Osteoblast (primary cell): ENCODE measurements around the gene SPIN2A. TPM values are rescaled to one million over a fixed set of nuclear protein-coding genes. Genes with fewer than 3 reads are reported as not detected.
"Not testable (repeated sequence)": the region's sequence is repeated elsewhere in the genome, so short reads cannot be mapped to it uniquely, and the experiment has no call there.

ENCODE experiments used
- DNase-seq: peaks from one replicate; pipeline ENCODE4 v3.0.0; 2011; ENCODE audit warnings: low spot score, mixed read lengths; ENCODE audit not compliant: insufficient read length; ENCODE audit errors: missing footprints
- H2AFZ ChIP-seq: 2 replicates; pipeline ENCODE4 v1.6.0; 2011; ENCODE audit warnings: mild to moderate bottlenecking, low read length
- H3K27ac ChIP-seq: 2 replicates; pipeline ENCODE4 v1.5.1; 2011; ENCODE audit warnings: mild to moderate bottlenecking, low read depth, low read length, moderate library complexity
- H3K27me3 ChIP-seq: 2 replicates; pipeline ENCODE4 v1.6.0; 2012; ENCODE audit warnings: mild to moderate bottlenecking, control low read depth, inconsistent platforms, low read length, moderate library complexity; ENCODE audit not compliant: insufficient read depth
- H3K36me3 ChIP-seq: 2 replicates; pipeline ENCODE4 v1.5.1; 2011; ENCODE audit warnings: mild to moderate bottlenecking, low read length, control low read depth, moderate library complexity; ENCODE audit not compliant: insufficient read depth
- H3K4me1 ChIP-seq: 2 replicates; pipeline ENCODE4 v1.5.1; 2011; ENCODE audit warnings: mild to moderate bottlenecking, low read length, control low read depth, moderate library complexity; ENCODE audit not compliant: insufficient read depth
- H3K4me2 ChIP-seq: 2 replicates; pipeline ENCODE4 v1.6.0; 2011; ENCODE audit warnings: mild to moderate bottlenecking, low read length; ENCODE audit not compliant: insufficient read depth
- H3K4me3 ChIP-seq: fragments of 200-600 bp; sonication (generic); 3 replicates; pipeline ENCODE4 v1.5.1; 2012; ENCODE audit warnings: mild to moderate bottlenecking, low read length, inconsistent platforms; ENCODE audit not compliant: insufficient read depth
- H3K79me2 ChIP-seq: 2 replicates; pipeline ENCODE4 v1.6.0; 2012; ENCODE audit warnings: mild to moderate bottlenecking, low read length, control low read depth, inconsistent platforms; ENCODE audit not compliant: insufficient read depth
- H3K9me3 ChIP-seq: 2 replicates; pipeline ENCODE4 v1.5.1; 2011; ENCODE audit warnings: low read depth, low read length, control low read depth
- H4K20me1 ChIP-seq: 2 replicates; pipeline ENCODE4 v1.6.0; 2012; ENCODE audit warnings: mild to moderate bottlenecking, low read length, control low read depth; ENCODE audit not compliant: insufficient read depth
- CTCF ChIP-seq: IDR thresholded peaks from 2 replicates; pipeline ENCODE4 v1.5.1; 2011; ENCODE audit warnings: mild to moderate bottlenecking, low read depth, low read length, moderate library complexity; ENCODE audit errors: extremely low read depth
- total RNA-seq: library from RNA; depleted of rRNA; stranded (reverse); fragments of >200 nt; gene quantifications from 2 replicates; pipeline ENCODE4 v1.2.3, GENCODE V29; 2012

SPIN2A gene
- total RNA-seq, 1 donor = 1.4 TPM

DNA sequence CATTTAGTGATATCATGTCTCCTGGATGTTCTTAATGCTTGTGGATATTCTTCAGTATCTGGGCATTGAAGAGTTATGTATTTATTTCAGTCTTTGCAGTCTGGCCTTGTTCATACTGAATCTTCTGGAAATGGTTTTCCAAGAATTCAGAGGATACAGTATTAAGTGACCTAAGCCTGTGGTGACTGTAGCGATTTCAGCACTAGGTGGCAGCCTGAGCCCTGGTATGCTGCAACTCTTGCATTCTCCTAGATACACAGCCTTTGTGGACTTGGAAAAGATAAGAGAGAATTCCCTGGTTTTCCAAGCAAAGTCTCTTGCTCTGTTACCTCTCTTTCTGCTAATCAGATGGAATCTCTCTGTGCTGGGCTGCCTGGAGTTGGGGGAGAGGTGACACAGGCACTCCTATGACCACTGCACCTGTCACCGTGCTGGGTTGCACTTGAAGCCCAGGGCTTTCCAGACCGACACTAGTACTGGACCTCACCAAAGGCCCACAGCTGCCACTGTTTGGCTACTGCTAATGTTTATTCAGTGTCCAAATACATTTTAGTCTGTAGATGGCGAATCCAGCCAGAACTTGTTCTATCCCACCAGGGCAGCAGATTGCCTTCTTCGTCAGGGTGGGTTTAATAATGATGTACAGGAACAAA, 19.3 kb upstream of the SPIN2A start:
- no peak overlapping the region for H2AFZ ChIP-seq
- no peaks in the 10 kb centered on the region for H4K20me1 ChIP-seq
- no peaks in the 10 kb centered on the region for H3K4me1 ChIP-seq
- H3K27ac ChIP-seq = no peak overlapping the region
- H3K79me2 ChIP-seq = no peaks in the 10 kb centered on the region
- no peaks in the 10 kb centered on the region for H3K27me3 ChIP-seq
- H3K36me3 ChIP-seq = no peaks in the 10 kb centered on the region
- H3K4me2 ChIP-seq = no peak overlapping the region
- H3K9me3 ChIP-seq = no peaks in the 10 kb centered on the region
- no peak overlapping the region for H3K4me3 ChIP-seq
- no peak for DNase-seq
- TF ChIP-seq CTCF = peak; percentile 50

DNA sequence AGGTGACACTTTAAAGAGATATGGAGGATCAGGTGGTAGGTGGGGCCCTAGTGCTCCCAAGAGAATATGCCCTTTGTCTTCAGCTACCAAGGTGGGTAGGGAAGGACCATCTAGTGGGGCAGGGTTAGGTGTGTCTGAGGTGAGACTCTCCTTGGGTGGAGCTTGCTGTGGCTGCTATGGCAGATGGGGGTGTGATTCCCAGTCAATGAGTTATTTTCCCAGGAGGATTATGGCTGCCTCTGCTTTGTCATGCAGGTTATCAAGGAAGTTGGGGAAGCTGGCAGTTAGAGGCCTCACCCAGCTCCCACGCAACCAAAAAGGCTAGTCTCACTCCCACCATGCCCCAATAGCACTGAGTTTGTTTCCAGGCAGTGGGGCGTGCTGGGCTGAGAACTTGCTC, 18.0 kb upstream of the SPIN2A start:
- TF ChIP-seq CTCF = no peak
- H3K4me1 ChIP-seq = no peaks in the 10 kb centered on the region
- no peaks in the 10 kb centered on the region for H3K27me3 ChIP-seq
- no peak overlapping the region for H3K27ac ChIP-seq
- no peaks in the 10 kb centered on the region for H3K36me3 ChIP-seq
- no peak overlapping the region for H3K4me2 ChIP-seq
- H2AFZ ChIP-seq = no peak overlapping the region
- no peaks in the 10 kb centered on the region for H4K20me1 ChIP-seq
- no peak for DNase-seq
- H3K79me2 ChIP-seq = no peaks in the 10 kb centered on the region
- H3K9me3 ChIP-seq = no peaks in the 10 kb centered on the region
- no peak overlapping the region for H3K4me3 ChIP-seq

DNA sequence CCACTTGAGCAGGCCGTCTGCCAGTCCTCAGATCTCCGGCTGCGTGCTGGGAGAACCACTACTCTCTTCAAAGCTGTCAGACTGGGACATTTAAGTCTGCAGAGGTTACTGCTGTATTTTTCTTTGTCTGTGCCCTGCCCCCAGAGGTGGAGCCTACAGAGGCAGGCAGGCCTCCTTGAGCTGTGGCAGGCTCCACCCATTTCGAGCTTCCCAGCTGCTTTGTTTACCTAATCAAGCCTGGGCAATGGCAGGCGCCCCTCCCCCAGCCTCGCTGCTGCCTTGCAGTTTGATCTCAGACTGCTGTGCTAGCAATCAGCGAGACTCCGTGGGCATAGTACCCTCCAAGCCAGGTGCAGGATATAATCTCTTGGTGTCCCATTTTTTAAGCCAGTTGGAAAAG, 15.0 kb upstream of the SPIN2A start:
- not testable (repeated sequence) for H3K27ac ChIP-seq, DNase-seq, H3K4me3 ChIP-seq, H3K36me3 ChIP-seq, H2AFZ ChIP-seq, H3K27me3 ChIP-seq, H3K4me1 ChIP-seq, H3K4me2 ChIP-seq, H3K79me2 ChIP-seq, H4K20me1 ChIP-seq, H3K9me3 ChIP-seq

DNA sequence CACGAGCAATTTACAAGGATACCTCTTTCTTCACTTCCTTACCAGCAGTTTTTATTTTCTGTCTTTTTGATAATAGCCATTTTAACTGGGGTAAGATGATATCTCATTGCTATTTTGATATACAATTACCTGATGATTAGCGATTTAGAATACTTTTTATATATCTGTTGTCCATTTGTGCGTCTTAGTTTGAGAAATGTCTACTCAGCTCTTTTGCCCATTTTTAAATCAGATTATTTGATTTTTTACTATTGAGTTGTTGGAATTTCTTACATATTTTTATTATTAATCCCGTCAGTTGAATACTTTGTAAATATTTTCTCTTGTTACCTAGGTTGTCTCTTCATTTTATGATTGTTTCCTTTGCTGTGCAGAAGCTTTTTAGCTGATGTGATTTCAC, 1.5 kb upstream of the SPIN2A start:
- H3K4me2 ChIP-seq = no peak overlapping the region
- DNase-seq = no peak
- no peaks in the 10 kb centered on the region for H3K79me2 ChIP-seq
- H3K36me3 ChIP-seq = no peaks in the 10 kb centered on the region
- no peak for TF ChIP-seq CTCF
- H3K27ac ChIP-seq = no peak overlapping the region
- H3K27me3 ChIP-seq = no peaks in the 10 kb centered on the region
- H4K20me1 ChIP-seq = no peaks in the 10 kb centered on the region
- no peak overlapping the region for H2AFZ ChIP-seq
- no peaks in the 10 kb centered on the region for H3K4me1 ChIP-seq
- H3K4me3 ChIP-seq = no peak overlapping the region
- no peaks in the 10 kb centered on the region for H3K9me3 ChIP-seq
